ENCODE measurements around the gene WDFY3.

The WDFY3 gene

DNA sequence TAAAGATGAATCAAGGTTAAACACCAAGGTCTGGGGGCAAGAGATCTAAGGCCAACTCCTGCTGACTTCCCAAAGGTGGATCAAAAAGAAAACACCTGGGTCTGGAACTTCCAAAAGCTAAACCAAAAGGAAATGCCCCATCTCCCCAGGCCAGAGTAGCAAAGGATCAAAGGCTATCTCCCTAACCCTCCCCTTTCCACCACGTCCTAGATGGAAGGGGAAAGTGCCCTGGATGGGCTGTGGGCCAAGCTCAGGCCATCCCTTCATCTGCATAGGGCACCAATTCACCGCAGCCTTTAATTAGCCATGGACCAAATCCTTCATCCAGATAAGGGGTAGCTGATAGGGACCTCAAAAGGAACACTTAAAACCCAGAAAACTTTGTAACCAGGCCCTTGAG is 100.2 kb downstream of the WDFY3 start:
- 100% methylated on average over 1 of the region's 2 CpGs for WGBS (ENCODE audit: insufficient coverage)
- no peaks in the 10 kb centered on the region for H3K4me1 ChIP-seq (ENCODE audit: control extremely low read depth in 1 of 4, control insufficient read depth in 4 of 4, insufficient read depth in 4 of 4, low read length in 3 of 4)
- H3K4me3 ChIP-seq (ENCODE audit: control insufficient read depth in 1 of 7, extremely low read depth in 1 of 7, insufficient read depth in 4 of 7, low read depth in 2 of 7, low read length in 6 of 7), result no peak overlapping the region
- no peaks in the 10 kb centered on the region for H3K9me3 ChIP-seq (ENCODE audit: control extremely low read depth in 1 of 5, control insufficient read depth in 4 of 5, insufficient read depth in 2 of 5, low read depth in 1 of 5, low read length in 4 of 5)
- CTCF ChIA-PET, result no interaction called here
- H3K27ac ChIP-seq (ENCODE audit: insufficient read depth in 1 of 2, low read depth in 1 of 2, low read length in 2 of 2, poor library complexity in 1 of 2, severe bottlenecking in 2 of 2), result no peak overlapping the region
- DNase-seq, result no peak
- H3K36me3 ChIP-seq (ENCODE audit: control insufficient read depth in 4 of 4, insufficient read depth in 4 of 4, low read length in 3 of 4), result no peaks in the 10 kb centered on the region
- H3K27me3 ChIP-seq (replicated peaks in 2 of 5; ENCODE audit: control insufficient read depth in 4 of 5, insufficient read depth in 5 of 5, low read length in 4 of 5), result no peaks in the 10 kb centered on the region
- POLR2A ChIA-PET, result no interaction called here

DNA sequence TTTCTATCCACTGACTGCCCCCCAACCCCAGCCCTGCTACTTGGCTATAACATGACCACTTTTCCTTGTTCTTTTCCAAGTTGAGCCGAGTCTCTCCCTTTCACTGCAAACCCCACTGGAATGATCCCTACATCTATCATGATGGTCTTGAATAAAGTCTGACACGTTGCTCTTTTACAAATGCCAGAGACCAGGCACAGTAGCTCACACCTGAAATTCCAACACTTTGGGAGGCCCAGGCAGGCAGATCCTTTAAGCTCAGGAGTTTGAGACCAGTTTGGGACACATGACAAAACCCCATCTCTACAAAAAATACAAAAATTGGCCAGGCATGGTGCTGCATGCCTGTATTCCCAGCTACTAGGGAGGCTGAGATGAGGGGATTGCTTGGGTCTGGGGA is 100.9 kb downstream of the WDFY3 start:
- ChIA-PET POLR2A (no interaction called here), CTCF (no interaction called here)
- Histone ChIP-seq H3K4me1 (ENCODE audit: control extremely low read depth in 1 of 4, control insufficient read depth in 4 of 4, insufficient read depth in 4 of 4, low read length in 3 of 4) (no peaks in the 10 kb centered on the region), H3K27me3 (replicated peaks in 2 of 5; ENCODE audit: control insufficient read depth in 4 of 5, insufficient read depth in 5 of 5, low read length in 4 of 5) (no peaks in the 10 kb centered on the region), H3K4me3 (ENCODE audit: control insufficient read depth in 1 of 7, extremely low read depth in 1 of 7, insufficient read depth in 4 of 7, low read depth in 2 of 7, low read length in 6 of 7) (no peak overlapping the region), H3K36me3 (ENCODE audit: control insufficient read depth in 4 of 4, insufficient read depth in 4 of 4, low read length in 3 of 4) (no peaks in the 10 kb centered on the region), H3K9me3 (ENCODE audit: control extremely low read depth in 1 of 5, control insufficient read depth in 4 of 5, insufficient read depth in 2 of 5, low read depth in 1 of 5, low read length in 4 of 5) (no peaks in the 10 kb centered on the region), H3K27ac (ENCODE audit: insufficient read depth in 1 of 2, low read depth in 1 of 2, low read length in 2 of 2, poor library complexity in 1 of 2, severe bottlenecking in 2 of 2) (no peak overlapping the region)
- no peak for DNase-seq
- 100% methylated on average over 2 of the region's 2 CpGs for WGBS (ENCODE audit: insufficient coverage)

DNA sequence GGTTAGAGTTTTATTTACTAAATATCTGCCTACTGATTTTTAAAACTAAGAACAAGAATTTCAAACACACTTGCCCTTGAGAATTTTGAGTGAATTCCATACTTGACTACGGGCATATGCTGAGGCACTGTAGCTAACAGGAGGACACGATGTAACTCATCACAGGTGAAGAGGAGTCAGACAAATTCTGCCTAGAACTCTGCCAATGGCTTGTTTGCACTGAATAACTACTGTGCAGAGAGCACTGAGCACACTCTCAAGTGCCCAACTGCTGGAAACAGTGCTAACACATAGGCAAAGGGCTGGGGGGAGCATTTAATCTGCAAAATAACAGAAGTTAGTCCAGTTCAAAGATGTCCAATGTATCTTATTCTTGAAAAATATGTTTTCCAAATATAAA is 104.4 kb downstream of the WDFY3 start:
- Histone ChIP-seq H3K27ac (ENCODE audit: insufficient read depth in 1 of 2, low read depth in 1 of 2, low read length in 2 of 2, poor library complexity in 1 of 2, severe bottlenecking in 2 of 2) (no peak overlapping the region), H3K4me1 (ENCODE audit: control extremely low read depth in 1 of 4, control insufficient read depth in 4 of 4, insufficient read depth in 4 of 4, low read length in 3 of 4) (no peaks in the 10 kb centered on the region), H3K36me3 (ENCODE audit: control insufficient read depth in 4 of 4, insufficient read depth in 4 of 4, low read length in 3 of 4) (peaks cover 0 to 8% (median 2%) of the 10 kb centered on the region in 4 experiments), H3K4me3 (ENCODE audit: control insufficient read depth in 1 of 7, extremely low read depth in 1 of 7, insufficient read depth in 4 of 7, low read depth in 2 of 7, low read length in 6 of 7) (no peak overlapping the region), H3K9me3 (ENCODE audit: control extremely low read depth in 1 of 5, control insufficient read depth in 4 of 5, insufficient read depth in 2 of 5, low read depth in 1 of 5, low read length in 4 of 5) (no peaks in the 10 kb centered on the region), H3K27me3 (replicated peaks in 2 of 5; ENCODE audit: control insufficient read depth in 4 of 5, insufficient read depth in 5 of 5, low read length in 4 of 5) (no peaks in the 10 kb centered on the region)
- POLR2A ChIA-PET, result no interaction called here
- DNase-seq, result no peak
- CTCF ChIA-PET, result no interaction called here
- 100% methylated on average over 1 of the region's 2 CpGs for WGBS (ENCODE audit: insufficient coverage)

DNA sequence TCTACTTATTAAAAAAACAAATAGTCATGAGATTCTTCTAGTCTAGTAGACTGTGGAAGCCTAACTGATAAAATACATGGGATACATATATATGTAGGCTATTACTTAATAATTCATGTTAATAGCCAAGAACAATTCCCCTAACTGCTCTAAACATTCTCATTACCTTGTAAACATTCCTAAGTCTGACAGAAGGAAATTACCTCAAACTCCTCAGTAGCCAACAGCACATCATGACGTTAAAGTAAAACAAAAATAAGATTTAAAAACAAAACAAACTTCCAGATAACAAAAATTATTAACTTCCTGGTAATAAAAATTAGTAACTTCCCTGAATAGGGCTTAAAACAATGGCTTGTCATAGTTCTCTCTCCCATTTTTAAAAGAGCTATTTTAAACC is 109.2 kb downstream of the WDFY3 start:
- Histone ChIP-seq H3K27ac (ENCODE audit: insufficient read depth in 1 of 2, low read depth in 1 of 2, low read length in 2 of 2, poor library complexity in 1 of 2, severe bottlenecking in 2 of 2) (no peak overlapping the region), H3K36me3 (ENCODE audit: control insufficient read depth in 4 of 4, insufficient read depth in 4 of 4, low read length in 3 of 4) (peaks cover 0 to 8% (median 2%) of the 10 kb centered on the region in 4 experiments), H3K4me1 (ENCODE audit: control extremely low read depth in 1 of 4, control insufficient read depth in 4 of 4, insufficient read depth in 4 of 4, low read length in 3 of 4) (no peaks in the 10 kb centered on the region), H3K9me3 (ENCODE audit: control extremely low read depth in 1 of 5, control insufficient read depth in 4 of 5, insufficient read depth in 2 of 5, low read depth in 1 of 5, low read length in 4 of 5) (no peaks in the 10 kb centered on the region), H3K27me3 (replicated peaks in 2 of 5; ENCODE audit: control insufficient read depth in 4 of 5, insufficient read depth in 5 of 5, low read length in 4 of 5) (no peaks in the 10 kb centered on the region), H3K4me3 (ENCODE audit: control insufficient read depth in 1 of 7, extremely low read depth in 1 of 7, insufficient read depth in 4 of 7, low read depth in 2 of 7, low read length in 6 of 7) (no peak overlapping the region)
- WGBS (ENCODE audit: insufficient coverage), result no CpG with 5 or more reads among the region's 1 CpG
- POLR2A ChIA-PET, result no interaction called here
- CTCF ChIA-PET, result interaction anchor here (1.5 kb wide), 1 partner anchor 17 kb away, joined by 4 read pairs; no protein-coding TSS in a partner anchor
- DNase-seq, result no peak

DNA sequence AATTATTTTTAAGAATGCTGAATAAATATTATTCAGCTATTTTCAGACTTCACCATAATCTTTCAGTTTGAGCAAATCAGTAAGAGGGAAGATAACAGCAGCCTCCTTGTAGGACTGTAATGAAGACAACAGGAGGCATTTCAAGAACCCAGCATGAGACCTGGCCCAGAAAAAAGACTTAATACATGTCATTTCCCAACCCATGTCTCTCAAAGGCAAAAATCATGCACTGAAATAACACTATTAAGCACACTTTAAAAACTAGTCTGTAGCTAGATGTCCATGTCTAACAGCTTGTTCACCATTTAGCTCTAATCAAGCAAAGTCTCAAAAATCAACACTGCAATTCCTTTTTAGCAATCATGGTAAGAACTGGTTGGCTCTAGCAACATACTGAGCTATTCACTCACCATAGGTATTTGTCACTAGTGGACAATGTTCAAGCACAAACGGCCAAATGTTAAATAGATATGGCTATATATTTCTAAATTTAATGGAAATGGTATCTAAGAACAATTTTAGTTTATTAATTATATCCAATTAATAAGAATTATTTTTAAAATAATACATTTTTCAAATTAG is 109.9 kb downstream of the WDFY3 start:
- peaks cover 0 to 8% (median 2%) of the 10 kb centered on the region in 4 experiments for H3K36me3 ChIP-seq (ENCODE audit: control insufficient read depth in 4 of 4, insufficient read depth in 4 of 4, low read length in 3 of 4)
- H3K4me3 ChIP-seq (ENCODE audit: control insufficient read depth in 1 of 7, extremely low read depth in 1 of 7, insufficient read depth in 4 of 7, low read depth in 2 of 7, low read length in 6 of 7), result no peak overlapping the region
- no CpG with 5 or more reads among the region's 1 CpG for WGBS (ENCODE audit: insufficient coverage)
- no peaks in the 10 kb centered on the region for H3K4me1 ChIP-seq (ENCODE audit: control extremely low read depth in 1 of 4, control insufficient read depth in 4 of 4, insufficient read depth in 4 of 4, low read length in 3 of 4)
- no peaks in the 10 kb centered on the region for H3K9me3 ChIP-seq (ENCODE audit: control extremely low read depth in 1 of 5, control insufficient read depth in 4 of 5, insufficient read depth in 2 of 5, low read depth in 1 of 5, low read length in 4 of 5)
- no peak overlapping the region for H3K27ac ChIP-seq (ENCODE audit: insufficient read depth in 1 of 2, low read depth in 1 of 2, low read length in 2 of 2, poor library complexity in 1 of 2, severe bottlenecking in 2 of 2)
- DNase-seq, result no peak
- H3K27me3 ChIP-seq (replicated peaks in 2 of 5; ENCODE audit: control insufficient read depth in 4 of 5, insufficient read depth in 5 of 5, low read length in 4 of 5), result no peaks in the 10 kb centered on the region
- ChIA-PET POLR2A (no interaction called here), CTCF (interaction anchor here (0.9 to 1.5 kb wide), 2 partner anchors 16 to 107 kb away, joined by 3 to 4 read pairs; no protein-coding TSS in a partner anchor)

DNA sequence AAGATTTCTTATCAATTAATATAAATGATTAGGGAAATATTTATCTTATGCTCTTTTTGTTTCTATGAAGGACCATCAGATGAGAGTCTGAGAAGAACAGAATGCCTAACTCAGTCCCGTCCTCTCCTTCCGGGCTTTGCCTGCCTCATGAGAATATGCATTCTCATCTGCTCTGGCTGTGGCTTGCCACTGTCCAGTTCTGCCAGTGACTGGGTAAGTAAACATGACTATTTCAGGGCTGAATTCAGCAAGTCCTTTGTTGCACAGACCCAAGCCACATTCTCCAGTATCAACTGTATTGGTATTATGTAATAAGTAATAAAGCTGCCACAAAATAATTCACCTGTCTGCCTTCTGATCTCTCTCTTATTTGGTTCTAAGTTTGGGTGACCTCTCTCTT is 110.7 kb downstream of the WDFY3 start:
- POLR2A ChIA-PET, result no interaction called here
- Histone ChIP-seq H3K4me1 (ENCODE audit: control extremely low read depth in 1 of 4, control insufficient read depth in 4 of 4, insufficient read depth in 4 of 4, low read length in 3 of 4) (no peaks in the 10 kb centered on the region), H3K9me3 (ENCODE audit: control extremely low read depth in 1 of 5, control insufficient read depth in 4 of 5, insufficient read depth in 2 of 5, low read depth in 1 of 5, low read length in 4 of 5) (no peaks in the 10 kb centered on the region), H3K27me3 (replicated peaks in 2 of 5; ENCODE audit: control insufficient read depth in 4 of 5, insufficient read depth in 5 of 5, low read length in 4 of 5) (no peaks in the 10 kb centered on the region), H3K36me3 (ENCODE audit: control insufficient read depth in 4 of 4, insufficient read depth in 4 of 4, low read length in 3 of 4) (peaks cover 0 to 8% (median 2%) of the 10 kb centered on the region in 4 experiments), H3K27ac (ENCODE audit: insufficient read depth in 1 of 2, low read depth in 1 of 2, low read length in 2 of 2, poor library complexity in 1 of 2, severe bottlenecking in 2 of 2) (no peak overlapping the region), H3K4me3 (ENCODE audit: control insufficient read depth in 1 of 7, extremely low read depth in 1 of 7, insufficient read depth in 4 of 7, low read depth in 2 of 7, low read length in 6 of 7) (no peak overlapping the region)
- 100% methylated on average over 2 of the region's 2 CpGs for WGBS (ENCODE audit: insufficient coverage)
- DNase-seq, result no peak
- CTCF ChIA-PET, result interaction anchor here (0.9 kb wide), 1 partner anchor 106 kb away, joined by 3 read pairs; no protein-coding TSS in a partner anchor

DNA sequence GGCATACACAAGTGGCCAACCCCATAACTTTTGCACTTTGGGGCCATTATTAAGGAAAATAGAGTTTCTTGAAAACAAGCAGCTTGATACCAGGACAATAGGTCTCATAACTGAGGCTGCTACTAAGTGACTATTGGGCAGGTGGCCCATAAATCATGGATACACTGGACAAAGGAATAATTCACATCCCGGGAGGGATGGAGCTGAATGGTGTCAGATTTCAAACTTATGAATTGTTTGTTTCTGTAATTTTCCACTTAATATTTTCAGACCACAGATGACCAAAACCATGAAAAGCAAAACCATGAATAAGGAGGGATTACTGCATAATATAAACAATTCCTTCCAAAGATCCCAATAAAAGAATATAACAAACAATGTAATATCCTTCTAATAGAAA is 114.4 kb downstream of the WDFY3 start:
- CTCF ChIA-PET, result no interaction called here
- no peaks in the 10 kb centered on the region for H3K4me1 ChIP-seq (ENCODE audit: control extremely low read depth in 1 of 4, control insufficient read depth in 4 of 4, insufficient read depth in 4 of 4, low read length in 3 of 4)
- H3K9me3 ChIP-seq (ENCODE audit: control extremely low read depth in 1 of 5, control insufficient read depth in 4 of 5, insufficient read depth in 2 of 5, low read depth in 1 of 5, low read length in 4 of 5), result no peaks in the 10 kb centered on the region
- no CpG with 5 or more reads among the region's 1 CpG for WGBS (ENCODE audit: insufficient coverage)
- H3K4me3 ChIP-seq (ENCODE audit: control insufficient read depth in 1 of 7, extremely low read depth in 1 of 7, insufficient read depth in 4 of 7, low read depth in 2 of 7, low read length in 6 of 7), result no peak overlapping the region
- POLR2A ChIA-PET, result no interaction called here
- H3K27me3 ChIP-seq (replicated peaks in 2 of 5; ENCODE audit: control insufficient read depth in 4 of 5, insufficient read depth in 5 of 5, low read length in 4 of 5), result no peaks in the 10 kb centered on the region
- H3K27ac ChIP-seq (ENCODE audit: insufficient read depth in 1 of 2, low read depth in 1 of 2, low read length in 2 of 2, poor library complexity in 1 of 2, severe bottlenecking in 2 of 2), result no peak overlapping the region
- no peak for DNase-seq
- H3K36me3 ChIP-seq (ENCODE audit: control insufficient read depth in 4 of 4, insufficient read depth in 4 of 4, low read length in 3 of 4), result peaks cover 0 to 8% (median 0%) of the 10 kb centered on the region in 4 experiments

Measured in common myeloid progenitor, CD34-positive (primary cell).